Measurements from ENCODE around the gene ABLIM1.

Gene ABLIM1

DNA sequence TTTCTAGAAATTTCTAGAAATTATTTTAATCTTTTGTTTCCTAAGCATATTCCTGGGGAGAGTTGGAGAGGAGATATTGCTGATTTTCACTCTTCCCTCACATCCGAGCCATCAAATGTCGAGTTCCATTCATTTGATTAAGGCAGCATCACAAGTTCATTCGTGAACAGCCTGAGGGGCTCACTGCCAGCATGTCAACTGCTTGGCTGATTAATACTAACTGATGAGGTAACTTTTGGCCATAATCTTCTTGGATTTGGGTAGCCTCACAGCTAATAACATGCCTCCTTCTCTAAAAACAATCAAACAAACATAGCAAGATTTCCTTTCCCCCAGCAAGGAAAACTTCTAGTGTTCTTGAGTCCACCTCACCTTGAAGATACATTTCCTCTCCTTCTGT, 166.7 kb downstream of the ABLIM1 start:
- no peak for TF ChIP-seq ZFX (IDR thresholded peaks at IDR 0.05; ENCODE audit: borderline replicate concordance)
- TF ChIP-seq, protein P1, sequence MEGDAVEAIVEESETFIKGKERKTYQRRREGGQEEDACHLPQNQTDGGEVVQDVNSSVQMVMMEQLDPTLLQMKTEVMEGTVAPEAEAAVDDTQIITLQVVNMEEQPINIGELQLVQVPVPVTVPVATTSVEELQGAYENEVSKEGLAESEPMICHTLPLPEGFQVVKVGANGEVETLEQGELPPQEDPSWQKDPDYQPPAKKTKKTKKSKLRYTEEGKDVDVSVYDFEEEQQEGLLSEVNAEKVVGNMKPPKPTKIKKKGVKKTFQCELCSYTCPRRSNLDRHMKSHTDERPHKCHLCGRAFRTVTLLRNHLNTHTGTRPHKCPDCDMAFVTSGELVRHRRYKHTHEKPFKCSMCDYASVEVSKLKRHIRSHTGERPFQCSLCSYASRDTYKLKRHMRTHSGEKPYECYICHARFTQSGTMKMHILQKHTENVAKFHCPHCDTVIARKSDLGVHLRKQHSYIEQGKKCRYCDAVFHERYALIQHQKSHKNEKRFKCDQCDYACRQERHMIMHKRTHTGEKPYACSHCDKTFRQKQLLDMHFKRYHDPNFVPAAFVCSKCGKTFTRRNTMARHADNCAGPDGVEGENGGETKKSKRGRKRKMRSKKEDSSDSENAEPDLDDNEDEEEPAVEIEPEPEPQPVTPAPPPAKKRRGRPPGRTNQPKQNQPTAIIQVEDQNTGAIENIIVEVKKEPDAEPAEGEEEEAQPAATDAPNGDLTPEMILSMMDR (IDR thresholded peaks at IDR 0.05), result no peak
- H3K27ac ChIP-seq, result no peak overlapping the region

GRCh38 chr10:114489521-114490310, 168.4 kb downstream of the ABLIM1 start:
- TF ChIP-seq, protein P1 (IDR thresholded peaks at IDR 0.05), result no peak
- TF ChIP-seq ZFX (IDR thresholded peaks at IDR 0.05; ENCODE audit: borderline replicate concordance), result no peak
- H3K27ac ChIP-seq, result no peak overlapping the region

DNA sequence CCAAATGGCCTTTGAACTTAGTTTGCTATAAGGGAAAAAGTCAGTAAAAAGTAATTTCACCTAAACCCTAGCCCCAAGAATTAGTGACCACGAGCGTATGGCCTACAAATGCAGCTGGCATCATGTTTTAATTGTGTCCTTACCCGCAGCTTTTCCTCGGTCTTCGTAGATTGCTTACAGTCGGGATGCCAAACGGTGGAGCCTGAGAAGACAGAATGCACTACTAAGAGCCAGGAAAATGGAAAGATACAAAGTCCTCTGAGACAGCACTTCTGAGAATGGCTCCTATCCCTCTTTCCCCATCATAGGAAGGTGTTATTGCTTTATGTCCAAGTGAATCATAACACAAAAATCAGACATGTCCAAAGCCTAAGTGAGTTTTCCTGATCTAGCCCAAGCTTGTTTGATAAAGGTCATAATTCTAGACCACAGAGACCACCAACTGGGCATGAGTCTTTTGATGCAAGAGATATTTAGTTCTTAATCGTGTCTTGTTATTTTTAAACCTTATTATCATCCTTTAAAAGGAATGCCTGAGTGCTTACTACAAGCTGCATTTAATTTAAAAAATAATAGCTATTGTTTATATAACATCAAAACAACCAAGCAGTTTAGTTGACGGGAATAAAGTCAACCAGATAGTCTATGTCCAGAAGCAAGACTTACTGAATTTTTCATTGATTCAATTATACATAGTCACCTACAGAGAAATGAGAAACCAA, 170.1 kb downstream of the ABLIM1 start:
- TF ChIP-seq, protein P1 (IDR thresholded peaks at IDR 0.05), result no peak
- no peak for TF ChIP-seq ZFX (IDR thresholded peaks at IDR 0.05; ENCODE audit: borderline replicate concordance)
- H3K27ac ChIP-seq, result no peak overlapping the region

DNA sequence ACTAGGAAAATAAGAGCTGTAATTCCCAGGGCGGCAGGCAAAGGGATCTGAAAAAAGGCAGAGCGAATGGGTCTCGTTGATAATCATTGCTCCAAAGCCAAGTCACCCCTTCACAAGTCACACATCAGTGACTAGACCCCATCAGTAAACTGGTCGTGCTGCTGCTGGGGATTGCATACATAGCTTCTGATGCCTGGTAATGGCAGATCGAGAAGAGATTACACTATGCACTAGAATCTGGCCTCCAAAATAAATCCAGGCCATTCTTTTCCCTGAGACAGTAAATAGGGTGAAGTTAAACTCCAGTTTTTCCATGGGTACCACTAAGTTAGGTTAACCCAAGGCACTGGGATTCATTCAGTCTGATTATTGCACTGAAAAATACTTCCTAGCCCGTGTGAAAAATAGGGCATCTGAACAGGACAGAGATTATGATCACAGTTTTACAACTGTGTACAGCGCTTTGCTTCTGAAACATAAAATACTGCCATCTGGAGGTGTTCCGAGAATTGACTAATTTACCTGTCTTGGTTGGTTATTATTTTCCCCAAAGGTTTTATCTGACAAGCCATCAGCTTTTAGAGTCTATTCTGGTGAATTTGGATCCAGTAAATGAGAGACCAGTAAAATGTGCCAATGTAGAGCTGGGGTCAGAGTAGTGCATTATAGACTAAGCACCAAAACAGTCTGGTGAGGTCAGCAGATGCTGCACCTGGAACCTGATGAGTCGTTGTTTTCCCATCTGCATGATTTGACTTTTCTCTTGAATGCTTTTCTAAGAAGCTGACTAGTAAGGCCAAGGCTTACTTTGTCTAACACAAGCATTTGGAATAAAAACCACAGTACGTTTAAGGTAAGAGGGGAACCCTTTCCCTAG, 170.9 kb downstream of the ABLIM1 start:
- no peak for TF ChIP-seq ZFX (IDR thresholded peaks at IDR 0.05; ENCODE audit: borderline replicate concordance)
- TF ChIP-seq, protein P1 (IDR thresholded peaks at IDR 0.05), result peak; percentile 36
- H3K27ac ChIP-seq, result no peak overlapping the region

DNA sequence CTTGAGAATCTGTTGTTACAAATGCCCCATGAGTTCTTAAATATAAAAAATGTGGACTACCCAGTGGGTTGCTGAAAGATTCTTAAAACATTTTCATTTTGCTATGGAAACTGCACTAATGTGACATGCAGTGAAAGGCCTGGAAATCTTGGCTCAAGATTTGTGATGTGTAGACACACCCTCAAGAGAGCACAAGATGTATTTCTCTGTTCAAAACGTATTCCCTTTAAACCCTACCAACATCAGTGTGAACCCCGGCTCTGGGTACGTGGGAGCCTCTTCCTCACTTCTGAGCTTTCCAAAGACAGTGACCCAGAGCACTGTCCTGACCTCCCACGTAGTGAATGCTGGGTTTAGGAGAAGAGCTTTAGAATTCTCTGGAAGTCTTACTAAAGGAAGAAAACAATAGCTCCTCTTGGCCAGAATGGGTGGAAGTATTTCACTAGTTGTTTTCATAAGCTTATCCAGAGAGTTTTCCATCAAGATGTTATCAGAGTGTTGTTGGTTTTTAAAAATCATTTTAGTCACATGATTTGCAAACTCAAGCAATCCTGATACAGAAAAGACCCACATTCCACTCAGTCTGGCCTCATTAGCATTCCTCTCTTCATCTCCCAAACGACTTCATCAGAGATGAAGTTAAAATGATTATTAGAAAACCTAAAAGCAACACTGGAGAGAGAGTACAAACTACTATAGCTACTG, 172.2 kb downstream of the ABLIM1 start:
- H3K27ac ChIP-seq, result no peak overlapping the region
- TF ChIP-seq ZFX (IDR thresholded peaks at IDR 0.05; ENCODE audit: borderline replicate concordance), result no peak
- TF ChIP-seq, protein P1 (IDR thresholded peaks at IDR 0.05), result no peak

- H3K27ac ChIP-seq, result no peak overlapping the region
- TF ChIP-seq, protein P1 (IDR thresholded peaks at IDR 0.05), result no peak
- no peak for TF ChIP-seq ZFX (IDR thresholded peaks at IDR 0.05; ENCODE audit: borderline replicate concordance)
These were observed 174.5 kb downstream of the ABLIM1 start for GRCh38 chr10:114483575-114483974.

Measured in 22Rv1 (cell line).